Measurements from ENCODE around the gene MICALL2.

DNA sequence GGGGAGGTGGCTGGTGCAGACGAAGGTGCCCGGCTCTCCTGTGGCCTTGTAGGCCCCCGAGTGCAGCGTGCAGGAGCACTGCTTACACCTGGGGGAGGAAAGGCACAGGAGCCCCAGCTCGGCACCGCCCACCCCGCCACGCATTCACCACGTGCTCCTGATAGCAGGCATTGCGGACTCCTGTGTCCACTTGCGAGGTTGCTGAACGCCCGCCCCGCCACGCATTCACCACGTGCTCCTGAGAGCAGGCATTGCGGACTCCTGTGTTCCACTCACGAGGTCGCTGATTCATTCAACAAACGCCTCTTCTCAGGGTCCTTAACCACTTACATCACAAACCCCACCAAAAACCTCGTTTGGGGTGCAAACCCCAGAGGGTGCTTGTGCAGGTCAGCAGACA lies 13.9 kb downstream of the MICALL2 start:
- TF ChIP-seq, protein P1, sequence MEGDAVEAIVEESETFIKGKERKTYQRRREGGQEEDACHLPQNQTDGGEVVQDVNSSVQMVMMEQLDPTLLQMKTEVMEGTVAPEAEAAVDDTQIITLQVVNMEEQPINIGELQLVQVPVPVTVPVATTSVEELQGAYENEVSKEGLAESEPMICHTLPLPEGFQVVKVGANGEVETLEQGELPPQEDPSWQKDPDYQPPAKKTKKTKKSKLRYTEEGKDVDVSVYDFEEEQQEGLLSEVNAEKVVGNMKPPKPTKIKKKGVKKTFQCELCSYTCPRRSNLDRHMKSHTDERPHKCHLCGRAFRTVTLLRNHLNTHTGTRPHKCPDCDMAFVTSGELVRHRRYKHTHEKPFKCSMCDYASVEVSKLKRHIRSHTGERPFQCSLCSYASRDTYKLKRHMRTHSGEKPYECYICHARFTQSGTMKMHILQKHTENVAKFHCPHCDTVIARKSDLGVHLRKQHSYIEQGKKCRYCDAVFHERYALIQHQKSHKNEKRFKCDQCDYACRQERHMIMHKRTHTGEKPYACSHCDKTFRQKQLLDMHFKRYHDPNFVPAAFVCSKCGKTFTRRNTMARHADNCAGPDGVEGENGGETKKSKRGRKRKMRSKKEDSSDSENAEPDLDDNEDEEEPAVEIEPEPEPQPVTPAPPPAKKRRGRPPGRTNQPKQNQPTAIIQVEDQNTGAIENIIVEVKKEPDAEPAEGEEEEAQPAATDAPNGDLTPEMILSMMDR (IDR thresholded peaks at IDR 0.05), result no peak
- TF ChIP-seq POLR2A (IDR thresholded peaks at IDR 0.05), result no peak

All from uterus (tissue), 2 donors.